SK-N-SH (cell line): ENCODE measurements around the gene RPS28. TPM values are rescaled to one million over a fixed set of nuclear protein-coding genes. Genes with fewer than 3 reads are reported as not detected.

Experiments
- CTCF ChIA-PET: fragments of 300-600, 350-600 bp; formaldehyde crosslinking; extraction: SDS; loops from one replicate; lab custom pipeline; 2021; lab: Yijun Ruan, JAX
- POLR2A ChIA-PET: fragments of 350-600 bp; sonication (Branson Sonifier 250); formaldehyde crosslinking; extraction: SDS; loops from one replicate; lab custom pipeline; 2020; ENCODE audit warnings: antibody characterized with exemption, inconsistent platforms; lab: Yijun Ruan, JAX
- DNase-seq: peaks from one replicate; pipeline ENCODE4 v3.0.0; 2012
- H2AFZ ChIP-seq: fragments of 200-600 bp; sonication (generic); 2 replicates; pipeline ENCODE4 v1.8.1; 2016; ENCODE audit warnings: antibody characterized with exemption, mild to moderate bottlenecking, low read depth
- H3F3A ChIP-seq: fragments of 200-600 bp; sonication (generic); replicated peaks from 2 replicates; pipeline ENCODE3; 2016; ENCODE audit warnings: antibody characterized with exemption, mild to moderate bottlenecking; ENCODE audit not compliant: insufficient read depth
- H3K27ac ChIP-seq, 2 experiments: fragments of 200-500 bp in 1 of 2; fragments of 200-600 bp in 1 of 2; sonication (Bioruptor generic) in 1 of 2; sonication (generic), shearing (Covaris generic) in 1 of 2; 2 replicates each; pipeline versions ENCODE4 v1.5.1 to v1.6.1; 2014 to 2016; ENCODE audit warnings: low read depth in 2 of 2, inconsistent platforms in 1 of 2, low read length in 1 of 2, mild to moderate bottlenecking in 1 of 2, mixed read lengths in 1 of 2
- H3K27me3 ChIP-seq: fragments of 200-600 bp; sonication (generic), shearing (Covaris generic); 2 replicates; pipeline ENCODE4 v1.6.1; 2016; ENCODE audit warnings: mixed run types; ENCODE audit not compliant: insufficient read depth
- H3K36me3 ChIP-seq, 2 experiments: fragments of 200-500 bp in 1 of 2; fragments of 200-600 bp in 1 of 2; sonication (Bioruptor generic) in 1 of 2; sonication (generic) in 1 of 2; replicated peaks in 1 of 2; 2 replicates each; pipeline versions ENCODE3 to v1.5.1; 2014 to 2016; ENCODE audit warnings: low read length in 1 of 2, mild to moderate bottlenecking in 1 of 2; ENCODE audit not compliant: insufficient read depth in 2 of 2, control insufficient read depth in 1 of 2
- H3K4me1 ChIP-seq, 2 experiments: fragments of 200-500 bp in 1 of 2; fragments of 200-600 bp in 1 of 2; sonication (Bioruptor generic) in 1 of 2; sonication (generic), shearing (Covaris generic) in 1 of 2; 2 replicates each; pipeline versions ENCODE4 v1.5.1 to v1.6.1; 2014 to 2016; ENCODE audit warnings: low read depth in 1 of 2, low read length in 1 of 2, mixed run types in 1 of 2; ENCODE audit not compliant: insufficient read depth in 2 of 2, control insufficient read depth in 1 of 2
- H3K4me2 ChIP-seq: fragments of 200-600 bp; sonication (generic), shearing (Covaris generic); 2 replicates; pipeline ENCODE4 v1.6.1; 2017; ENCODE audit warnings: mixed run types
- H3K4me3 ChIP-seq, 2 experiments: fragments of 200-500 bp in 1 of 2; fragments of 200-600 bp in 1 of 2; sonication (Bioruptor generic) in 1 of 2; sonication (generic), shearing (Covaris generic) in 1 of 2; 2 replicates each; pipeline versions ENCODE4 v1.5.1 to v1.8.1; 2014 to 2016; ENCODE audit warnings: low read depth in 2 of 2, inconsistent platforms in 1 of 2, low read length in 1 of 2, mild to moderate bottlenecking in 1 of 2, mixed read lengths in 1 of 2, moderate library complexity in 1 of 2
- H3K79me2 ChIP-seq: fragments of 200-600 bp; sonication (generic); 2 replicates; pipeline ENCODE4 v1.8.1; 2017; ENCODE audit warnings: mild to moderate bottlenecking; ENCODE audit not compliant: insufficient read depth
- H3K9ac ChIP-seq: fragments of 200-600 bp; sonication (generic); 2 replicates; pipeline ENCODE4 v1.6.1; 2017; ENCODE audit warnings: mixed run types
- H3K9me2 ChIP-seq: fragments of 200-600 bp; sonication (generic); 2 replicates; pipeline ENCODE4 v1.6.1; 2017; ENCODE audit warnings: mixed run types
- H3K9me3 ChIP-seq: fragments of 200-600 bp; sonication (generic); 2 replicates; pipeline ENCODE4 v1.6.1; 2017; ENCODE audit warnings: mixed run types, mild to moderate bottlenecking, moderate library complexity
- H4K20me1 ChIP-seq: fragments of 200-600 bp; sonication (generic); 2 replicates; pipeline ENCODE4 v1.6.1; 2017; ENCODE audit warnings: mild to moderate bottlenecking, mixed run types; ENCODE audit not compliant: insufficient read depth
- CHD2 ChIP-seq: fragments of 150-350 bp; IDR thresholded peaks from 2 replicates; pipeline ENCODE4 v1.6.1; 2018; ENCODE audit warnings: low read length; ENCODE audit not compliant: partially characterized antibody
- ELF1 ChIP-seq: IDR thresholded peaks from 2 replicates; pipeline ENCODE4 v1.4.0; 2012
- EP300 ChIP-seq, 2 experiments: IDR thresholded peaks; 2 replicates each; pipeline versions ENCODE4 v1.4.0 to v1.6.1; 2012; ENCODE audit warnings: borderline replicate concordance in 1 of 2, low read depth in 1 of 2, low read length in 1 of 2
- EZH2phosphoT487 ChIP-seq: fragments of 200-600 bp; sonication (generic); IDR thresholded peaks from 2 replicates; pipeline ENCODE4 v1.6.1; 2017; ENCODE audit warnings: low read depth, mixed run types, mild to moderate bottlenecking, antibody characterized with exemption, moderate library complexity, borderline replicate concordance
- FOSL2 ChIP-seq: IDR thresholded peaks from 2 replicates; pipeline ENCODE4 v1.4.0; 2012; ENCODE audit warnings: low read depth, mild to moderate bottlenecking, moderate library complexity, borderline replicate concordance
- FOXJ3 ChIP-seq: sonication (generic); formaldehyde crosslinking; IDR thresholded peaks from 2 replicates; pipeline ENCODE4 v1.5.1; 2020; ENCODE audit warnings: mild to moderate bottlenecking, missing genetic modification reagents
- FOXM1 ChIP-seq: IDR thresholded peaks from 2 replicates; pipeline ENCODE4 v1.4.0; 2012; ENCODE audit warnings: low read depth, mild to moderate bottlenecking
- GABPA ChIP-seq: IDR thresholded peaks from 2 replicates; pipeline ENCODE4 v1.4.0; 2012; ENCODE audit warnings: low read depth, mild to moderate bottlenecking
- GATA2 ChIP-seq: sonication (generic); formaldehyde crosslinking; IDR thresholded peaks from 2 replicates; pipeline ENCODE4 v1.5.0; 2020; ENCODE audit warnings: mild to moderate bottlenecking, missing genetic modification reagents
- JUND ChIP-seq: IDR thresholded peaks from 2 replicates; pipeline ENCODE4 v1.4.0; 2012
- MEF2A ChIP-seq: IDR thresholded peaks from 2 replicates; pipeline ENCODE4 v1.4.0; 2012; ENCODE audit warnings: low read depth, borderline replicate concordance
- MXI1 ChIP-seq: IDR thresholded peaks from 2 replicates; pipeline ENCODE4 v1.6.1; 2012; ENCODE audit warnings: mild to moderate bottlenecking, low read depth, low read length, improper control_type of control experiment
- NFIC ChIP-seq: IDR thresholded peaks from 2 replicates; pipeline ENCODE4 v1.4.0; 2012; ENCODE audit warnings: borderline replicate concordance
- RAD21 ChIP-seq: IDR thresholded peaks from 2 replicates; pipeline ENCODE4 v1.6.1; 2012; ENCODE audit warnings: mild to moderate bottlenecking, low read length
- RCOR1 ChIP-seq: fragments of 150-350 bp; IDR thresholded peaks from 2 replicates; pipeline ENCODE4 v1.6.1; 2017; ENCODE audit warnings: antibody characterized with exemption, low read length
- RFX5 ChIP-seq: IDR thresholded peaks from 2 replicates; pipeline ENCODE4 v1.6.1; 2012; ENCODE audit warnings: mild to moderate bottlenecking, improper control_type of control experiment, low read length
- SIN3A ChIP-seq: IDR thresholded peaks from 2 replicates; pipeline ENCODE4 v1.6.1; 2012; ENCODE audit warnings: low read depth, mild to moderate bottlenecking, low read length, moderate library complexity, borderline replicate concordance
- TAF1 ChIP-seq: IDR thresholded peaks from 2 replicates; pipeline ENCODE4 v1.6.1; 2012; ENCODE audit warnings: low read depth, mild to moderate bottlenecking, low read length, moderate library complexity, borderline replicate concordance
- TCF12 ChIP-seq: IDR thresholded peaks from 2 replicates; pipeline ENCODE4 v1.4.0; 2012
- TEAD4 ChIP-seq: IDR thresholded peaks from 2 replicates; pipeline ENCODE4 v1.4.0; 2012; ENCODE audit warnings: mild to moderate bottlenecking, borderline replicate concordance; ENCODE audit not compliant: insufficient read depth
- YY1 ChIP-seq: IDR thresholded peaks from 2 replicates; pipeline ENCODE4 v1.4.0; 2012; ENCODE audit warnings: low read depth, mild to moderate bottlenecking
- WGBS: methylation state at CpG from one replicate; pipeline ENCODE4 v1.1.6; 2017; ENCODE audit warnings: low lambda C conversion rate; 5-methylcytosine and 5-hydroxymethylcytosine counted together
- polyA plus RNA-seq, 3 experiments: library from polyadenylated mRNA; depleted of rRNA; stranded (reverse); fragments of >200 nt; gene quantifications; 2 replicates each; pipeline ENCODE4 v1.2.3, GENCODE V29; 2012
- TF ChIP-seq, protein P1 (sequence below): IDR thresholded peaks from 2 replicates; pipeline ENCODE4 v1.4.0; 2012; ENCODE audit warnings: low read depth
- TF ChIP-seq, protein P2 (sequence below): IDR thresholded peaks from 2 replicates; pipeline ENCODE4; 2012
- TF ChIP-seq, protein P3 (sequence below): IDR thresholded peaks from 2 replicates; pipeline ENCODE4 v1.4.0; 2012; ENCODE audit warnings: low read depth, borderline replicate concordance
- TF ChIP-seq, protein P4 (sequence below): IDR thresholded peaks from 2 replicates; pipeline ENCODE4 v1.6.1; 2012; ENCODE audit warnings: mild to moderate bottlenecking, low read depth, low read length, moderate library complexity
- TF ChIP-seq, protein P5 (sequence below): fragments of 150-350 bp; IDR thresholded peaks from 2 replicates; pipeline ENCODE4 v1.6.1; 2016; ENCODE audit warnings: mild to moderate bottlenecking, low read depth, low read length

Gene RPS28
- polyA plus RNA-seq, 1 of the 3 experiments (the other 2 are of a cell fraction) = 601 TPM

DNA sequence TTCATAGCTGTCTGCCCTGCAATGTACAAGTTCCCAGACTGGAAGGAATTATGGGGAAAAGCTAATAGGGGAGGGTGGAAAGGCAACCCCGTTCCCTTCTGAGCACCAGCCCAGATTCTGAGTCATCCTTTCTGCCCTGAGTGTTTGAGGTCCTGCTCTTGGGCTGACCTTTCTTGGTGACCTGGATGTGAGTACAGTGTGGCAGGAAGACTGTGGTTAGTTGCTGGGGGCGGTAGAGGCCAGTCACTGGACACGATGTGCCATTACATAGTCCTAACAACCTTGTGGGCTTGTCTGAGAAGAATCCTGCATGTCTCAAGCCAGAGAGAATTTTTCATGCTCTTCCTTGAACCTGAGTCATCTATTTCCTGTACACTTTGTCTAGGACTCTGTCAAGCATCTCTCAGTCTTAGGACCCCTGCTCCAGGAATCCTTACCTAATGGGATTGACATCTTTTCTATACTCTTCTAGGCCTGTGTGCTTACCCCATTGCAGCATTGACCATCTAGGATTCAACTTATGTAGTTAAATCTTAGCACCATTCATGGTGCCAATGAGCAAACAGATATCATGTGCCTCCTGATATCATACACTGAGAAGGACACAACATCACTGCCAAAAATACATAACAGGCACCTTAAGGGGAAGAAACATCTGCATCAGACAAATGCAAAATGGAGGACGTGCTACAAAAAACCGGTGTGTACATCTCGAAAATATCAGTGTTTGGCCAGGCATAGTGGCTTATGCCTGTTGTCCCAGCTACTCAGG, 34.5 kb downstream of the RPS28 start:
- peak overlapping the region; percentile 48; the same call in 1 of the 2 replicates for H3K9ac ChIP-seq
- peaks cover 31% of the 10 kb centered on the region for H3F3A ChIP-seq
- H3K27me3 ChIP-seq = no peaks in the 10 kb centered on the region
- CTCF ChIA-PET = interaction anchor here (0.8 to 3.8 kb wide), 9 partner anchors 11 to 225 kb away, joined by 3 to 78 read pairs (median 33); partner anchors contain the start of genes ANGPTL4, MARCHF2 and RAB11B
- WGBS = 59% methylated on average over 5 of the region's 6 CpGs
- H3K36me3 ChIP-seq = no peaks in the 10 kb centered on the region
- peaks cover 0 to 12% of the 10 kb centered on the region in 2 experiments; a peak in 2 of 4 replicates for H3K4me1 ChIP-seq
- H3K9me3 ChIP-seq = no peaks in the 10 kb centered on the region
- no peak overlapping the region for H2AFZ ChIP-seq
- no peak overlapping the region for H3K4me3 ChIP-seq
- no peaks in the 10 kb centered on the region for H3K9me2 ChIP-seq
- peak overlapping the region; percentile 55 for H3K4me2 ChIP-seq
- peak overlapping the region in 1 of 2 experiments; percentile 92; a peak in 2 of 4 replicates for H3K27ac ChIP-seq
- peaks cover 5% of the 10 kb centered on the region; the same call in 1 of the 2 replicates for H3K79me2 ChIP-seq
- DNase-seq = no peak
- POLR2A ChIA-PET = interaction anchor here (0.6 kb wide), 1 partner anchor 150 kb away, joined by 3 read pairs; no protein-coding TSS in a partner anchor
- no peaks in the 10 kb centered on the region for H4K20me1 ChIP-seq
- TF ChIP-seq, protein P1, sequence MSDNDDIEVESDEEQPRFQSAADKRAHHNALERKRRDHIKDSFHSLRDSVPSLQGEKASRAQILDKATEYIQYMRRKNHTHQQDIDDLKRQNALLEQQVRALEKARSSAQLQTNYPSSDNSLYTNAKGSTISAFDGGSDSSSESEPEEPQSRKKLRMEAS = peak; percentile 79; the same call in 1 of the 2 replicates
- TF ChIP-seq FOXM1 (no peak), RCOR1 (no peak), FOXJ3 (CRISPR knock-in tag) (no peak), YY1 (no peak), GATA2 (CRISPR knock-in tag) (no peak), RFX5 (no peak), TEAD4 (peak; percentile 76), GABPA (peak; percentile 24), NFIC (peak; percentile 95), SIN3A (no peak), EP300 (IDR thresholded peaks at IDR 0.05; ENCODE audit: borderline replicate concordance in 1 of 2, low read depth in 1 of 2, low read length in 1 of 2) (peak in 1 of 2 experiments; percentile 84; a peak in 1 of 4 replicates), TAF1 (no peak), FOSL2 (peak; percentile 93), ELF1 (no peak), MEF2A (no peak; the same call in 1 of the 2 replicates), EZH2phosphoT487 (no peak), RAD21 (no peak), CHD2 (no peak), MXI1 (no peak), TCF12 (peak; percentile 92), JUND (peak; percentile 90)
- TF ChIP-seq, protein P2, sequence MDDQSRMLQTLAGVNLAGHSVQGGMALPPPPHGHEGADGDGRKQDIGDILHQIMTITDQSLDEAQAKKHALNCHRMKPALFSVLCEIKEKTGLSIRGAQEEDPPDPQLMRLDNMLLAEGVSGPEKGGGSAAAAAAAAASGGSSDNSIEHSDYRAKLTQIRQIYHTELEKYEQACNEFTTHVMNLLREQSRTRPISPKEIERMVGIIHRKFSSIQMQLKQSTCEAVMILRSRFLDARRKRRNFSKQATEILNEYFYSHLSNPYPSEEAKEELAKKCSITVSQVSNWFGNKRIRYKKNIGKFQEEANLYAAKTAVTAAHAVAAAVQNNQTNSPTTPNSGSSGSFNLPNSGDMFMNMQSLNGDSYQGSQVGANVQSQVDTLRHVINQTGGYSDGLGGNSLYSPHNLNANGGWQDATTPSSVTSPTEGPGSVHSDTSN = peak; percentile 61
- TF ChIP-seq, protein P3, sequence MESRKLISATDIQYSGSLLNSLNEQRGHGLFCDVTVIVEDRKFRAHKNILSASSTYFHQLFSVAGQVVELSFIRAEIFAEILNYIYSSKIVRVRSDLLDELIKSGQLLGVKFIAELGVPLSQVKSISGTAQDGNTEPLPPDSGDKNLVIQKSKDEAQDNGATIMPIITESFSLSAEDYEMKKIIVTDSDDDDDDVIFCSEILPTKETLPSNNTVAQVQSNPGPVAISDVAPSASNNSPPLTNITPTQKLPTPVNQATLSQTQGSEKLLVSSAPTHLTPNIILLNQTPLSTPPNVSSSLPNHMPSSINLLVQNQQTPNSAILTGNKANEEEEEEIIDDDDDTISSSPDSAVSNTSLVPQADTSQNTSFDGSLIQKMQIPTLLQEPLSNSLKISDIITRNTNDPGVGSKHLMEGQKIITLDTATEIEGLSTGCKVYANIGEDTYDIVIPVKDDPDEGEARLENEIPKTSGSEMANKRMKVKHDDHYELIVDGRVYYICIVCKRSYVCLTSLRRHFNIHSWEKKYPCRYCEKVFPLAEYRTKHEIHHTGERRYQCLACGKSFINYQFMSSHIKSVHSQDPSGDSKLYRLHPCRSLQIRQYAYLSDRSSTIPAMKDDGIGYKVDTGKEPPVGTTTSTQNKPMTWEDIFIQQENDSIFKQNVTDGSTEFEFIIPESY = peak; percentile 61; the same call in 1 of the 2 replicates
- TF ChIP-seq, protein P4, sequence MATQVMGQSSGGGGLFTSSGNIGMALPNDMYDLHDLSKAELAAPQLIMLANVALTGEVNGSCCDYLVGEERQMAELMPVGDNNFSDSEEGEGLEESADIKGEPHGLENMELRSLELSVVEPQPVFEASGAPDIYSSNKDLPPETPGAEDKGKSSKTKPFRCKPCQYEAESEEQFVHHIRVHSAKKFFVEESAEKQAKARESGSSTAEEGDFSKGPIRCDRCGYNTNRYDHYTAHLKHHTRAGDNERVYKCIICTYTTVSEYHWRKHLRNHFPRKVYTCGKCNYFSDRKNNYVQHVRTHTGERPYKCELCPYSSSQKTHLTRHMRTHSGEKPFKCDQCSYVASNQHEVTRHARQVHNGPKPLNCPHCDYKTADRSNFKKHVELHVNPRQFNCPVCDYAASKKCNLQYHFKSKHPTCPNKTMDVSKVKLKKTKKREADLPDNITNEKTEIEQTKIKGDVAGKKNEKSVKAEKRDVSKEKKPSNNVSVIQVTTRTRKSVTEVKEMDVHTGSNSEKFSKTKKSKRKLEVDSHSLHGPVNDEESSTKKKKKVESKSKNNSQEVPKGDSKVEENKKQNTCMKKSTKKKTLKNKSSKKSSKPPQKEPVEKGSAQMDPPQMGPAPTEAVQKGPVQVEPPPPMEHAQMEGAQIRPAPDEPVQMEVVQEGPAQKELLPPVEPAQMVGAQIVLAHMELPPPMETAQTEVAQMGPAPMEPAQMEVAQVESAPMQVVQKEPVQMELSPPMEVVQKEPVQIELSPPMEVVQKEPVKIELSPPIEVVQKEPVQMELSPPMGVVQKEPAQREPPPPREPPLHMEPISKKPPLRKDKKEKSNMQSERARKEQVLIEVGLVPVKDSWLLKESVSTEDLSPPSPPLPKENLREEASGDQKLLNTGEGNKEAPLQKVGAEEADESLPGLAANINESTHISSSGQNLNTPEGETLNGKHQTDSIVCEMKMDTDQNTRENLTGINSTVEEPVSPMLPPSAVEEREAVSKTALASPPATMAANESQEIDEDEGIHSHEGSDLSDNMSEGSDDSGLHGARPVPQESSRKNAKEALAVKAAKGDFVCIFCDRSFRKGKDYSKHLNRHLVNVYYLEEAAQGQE = peak; percentile 68; the same call in 1 of the 2 replicates
- TF ChIP-seq, protein P5, sequence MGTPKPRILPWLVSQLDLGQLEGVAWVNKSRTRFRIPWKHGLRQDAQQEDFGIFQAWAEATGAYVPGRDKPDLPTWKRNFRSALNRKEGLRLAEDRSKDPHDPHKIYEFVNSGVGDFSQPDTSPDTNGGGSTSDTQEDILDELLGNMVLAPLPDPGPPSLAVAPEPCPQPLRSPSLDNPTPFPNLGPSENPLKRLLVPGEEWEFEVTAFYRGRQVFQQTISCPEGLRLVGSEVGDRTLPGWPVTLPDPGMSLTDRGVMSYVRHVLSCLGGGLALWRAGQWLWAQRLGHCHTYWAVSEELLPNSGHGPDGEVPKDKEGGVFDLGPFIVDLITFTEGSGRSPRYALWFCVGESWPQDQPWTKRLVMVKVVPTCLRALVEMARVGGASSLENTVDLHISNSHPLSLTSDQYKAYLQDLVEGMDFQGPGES = no peak
